Calu3 (cell line): Measurements from ENCODE around the gene ARHGEF10L. TPM values are rescaled to one million over a fixed set of nuclear protein-coding genes. Genes with fewer than 3 reads are reported as not detected.

Experiments used
- BruUV-seq: library from RNA; stranded (reverse); fragments of 400-500 nt; replicated peaks from 2 replicates; lab custom pipeline; 2021; lab: Mats Ljungman, UMichigan
- CTCF ChIA-PET: fragments of 300-600 bp; sonication (Branson Sonifier 250); formaldehyde crosslinking; loops from one replicate; lab custom pipeline; 2022; ENCODE audit warnings: antibody characterized with exemption; lab: Charles Lee
- DNase-seq: peaks from one replicate; pipeline ENCODE4 v3.0.0; 2022
- H3K27ac Mint-ChIP-seq: one replicate; pipeline ENCODE4 v1.8.0; 2022; ENCODE audit warnings: mixed read lengths; ENCODE audit not compliant: unreplicated experiment
- H3K27me3 Mint-ChIP-seq: one replicate; pipeline ENCODE4 v1.8.0; 2022; ENCODE audit warnings: mixed read lengths; ENCODE audit not compliant: unreplicated experiment
- H3K36me3 Mint-ChIP-seq: one replicate; pipeline ENCODE4 v1.8.0; 2022; ENCODE audit warnings: mild to moderate bottlenecking, moderate library complexity, mixed read lengths; ENCODE audit not compliant: insufficient read depth, unreplicated experiment
- H3K4me1 Mint-ChIP-seq: one replicate; pipeline ENCODE4 v1.8.0; 2022; ENCODE audit warnings: mild to moderate bottlenecking, low read depth, mixed read lengths; ENCODE audit not compliant: unreplicated experiment
- H3K4me3 Mint-ChIP-seq: one replicate; pipeline ENCODE4 v1.8.0; 2022; ENCODE audit warnings: mild to moderate bottlenecking, low read depth, moderate library complexity, mixed read lengths; ENCODE audit not compliant: unreplicated experiment
- H3K9me3 Mint-ChIP-seq: one replicate; pipeline ENCODE4 v1.8.0; 2022; ENCODE audit warnings: low read depth, mixed read lengths; ENCODE audit not compliant: unreplicated experiment
- intact Hi-C: fragments of 100-400 bp; cut with micrococcal nuclease; formaldehyde crosslinking; loops from one replicate; pipeline ENCODE4 v1.10.0; 2022; ENCODE audit not compliant: unreplicated experiment
- total RNA-seq: library from RNA; stranded (reverse); gene quantifications from 2 replicates; pipeline ENCODE4 v1.2.3, GENCODE V29; 2022
- TF ChIP-seq, protein P1 (sequence below): fragments of 200-600 bp; IDR thresholded peaks from one replicate; pipeline ENCODE4 v1.8.0; 2022; ENCODE audit warnings: antibody characterized with exemption; ENCODE audit not compliant: unreplicated experiment

Gene ARHGEF10L
- total RNA-seq, 1 experiment from 2014 or later, result 20.1 TPM

DNA sequence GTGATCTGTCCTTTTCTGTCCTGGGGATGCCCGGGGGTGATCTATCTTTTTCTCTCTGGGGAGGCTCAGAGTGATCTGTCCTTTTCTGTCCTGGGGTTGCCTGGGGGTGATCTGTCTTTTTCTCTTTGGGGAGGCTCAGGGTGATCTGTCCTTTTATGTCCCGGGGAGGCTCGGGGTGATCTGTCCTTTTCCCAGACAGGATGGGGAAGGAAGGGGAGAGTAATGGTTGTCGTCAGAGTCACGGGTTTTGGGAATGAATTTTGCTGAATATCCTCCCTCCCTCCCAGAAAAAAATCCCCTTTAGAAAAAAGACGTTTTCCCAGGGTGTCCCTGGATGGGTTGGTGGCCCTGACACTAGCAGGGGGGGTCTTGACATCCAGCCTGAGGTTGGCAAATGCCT lies 91.5 kb downstream of the ARHGEF10L start:
- TF ChIP-seq, protein P1, sequence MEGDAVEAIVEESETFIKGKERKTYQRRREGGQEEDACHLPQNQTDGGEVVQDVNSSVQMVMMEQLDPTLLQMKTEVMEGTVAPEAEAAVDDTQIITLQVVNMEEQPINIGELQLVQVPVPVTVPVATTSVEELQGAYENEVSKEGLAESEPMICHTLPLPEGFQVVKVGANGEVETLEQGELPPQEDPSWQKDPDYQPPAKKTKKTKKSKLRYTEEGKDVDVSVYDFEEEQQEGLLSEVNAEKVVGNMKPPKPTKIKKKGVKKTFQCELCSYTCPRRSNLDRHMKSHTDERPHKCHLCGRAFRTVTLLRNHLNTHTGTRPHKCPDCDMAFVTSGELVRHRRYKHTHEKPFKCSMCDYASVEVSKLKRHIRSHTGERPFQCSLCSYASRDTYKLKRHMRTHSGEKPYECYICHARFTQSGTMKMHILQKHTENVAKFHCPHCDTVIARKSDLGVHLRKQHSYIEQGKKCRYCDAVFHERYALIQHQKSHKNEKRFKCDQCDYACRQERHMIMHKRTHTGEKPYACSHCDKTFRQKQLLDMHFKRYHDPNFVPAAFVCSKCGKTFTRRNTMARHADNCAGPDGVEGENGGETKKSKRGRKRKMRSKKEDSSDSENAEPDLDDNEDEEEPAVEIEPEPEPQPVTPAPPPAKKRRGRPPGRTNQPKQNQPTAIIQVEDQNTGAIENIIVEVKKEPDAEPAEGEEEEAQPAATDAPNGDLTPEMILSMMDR, result no peak
- no peaks in the 10 kb centered on the region for H3K9me3 Mint-ChIP-seq
- H3K4me1 Mint-ChIP-seq, result no peaks in the 10 kb centered on the region
- BruUV-seq, result no TSS peak
- peaks cover 4% of the 10 kb centered on the region for H3K36me3 Mint-ChIP-seq
- no peak overlapping the region for H3K4me3 Mint-ChIP-seq
- CTCF ChIA-PET, result no interaction called here
- no peaks in the 10 kb centered on the region for H3K27me3 Mint-ChIP-seq
- no peak for DNase-seq
- intact Hi-C loops, result no loop called here
- H3K27ac Mint-ChIP-seq, result no peak overlapping the region

DNA sequence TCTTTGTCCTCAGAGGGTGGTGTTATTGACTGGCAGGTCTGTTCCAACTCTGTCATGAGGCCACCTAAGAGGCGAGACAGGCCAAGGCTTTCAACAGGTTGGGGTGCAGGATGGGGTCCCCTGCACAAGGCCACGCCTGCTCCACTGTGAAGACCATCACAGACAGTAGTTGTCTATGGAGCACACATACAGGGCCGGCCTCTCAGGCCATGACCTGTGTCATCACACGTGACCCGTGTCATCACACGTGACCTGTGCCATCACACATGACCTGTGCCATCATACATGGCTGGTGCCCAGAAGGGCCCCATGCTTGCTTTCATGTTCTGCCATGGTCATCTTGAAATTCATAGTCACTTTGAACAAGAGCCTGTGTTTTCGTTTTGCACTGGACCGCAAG lies 91.9 kb downstream of the ARHGEF10L start:
- Mint-ChIP-seq H3K4me3 (no peak overlapping the region), H3K9me3 (no peaks in the 10 kb centered on the region), H3K27ac (no peak overlapping the region), H3K36me3 (peaks cover 4% of the 10 kb centered on the region), H3K27me3 (no peaks in the 10 kb centered on the region), H3K4me1 (no peaks in the 10 kb centered on the region)
- TF ChIP-seq, protein P1, result no peak
- BruUV-seq, result no TSS peak
- CTCF ChIA-PET, result no interaction called here
- intact Hi-C loops, result no loop called here
- no peak for DNase-seq

DNA sequence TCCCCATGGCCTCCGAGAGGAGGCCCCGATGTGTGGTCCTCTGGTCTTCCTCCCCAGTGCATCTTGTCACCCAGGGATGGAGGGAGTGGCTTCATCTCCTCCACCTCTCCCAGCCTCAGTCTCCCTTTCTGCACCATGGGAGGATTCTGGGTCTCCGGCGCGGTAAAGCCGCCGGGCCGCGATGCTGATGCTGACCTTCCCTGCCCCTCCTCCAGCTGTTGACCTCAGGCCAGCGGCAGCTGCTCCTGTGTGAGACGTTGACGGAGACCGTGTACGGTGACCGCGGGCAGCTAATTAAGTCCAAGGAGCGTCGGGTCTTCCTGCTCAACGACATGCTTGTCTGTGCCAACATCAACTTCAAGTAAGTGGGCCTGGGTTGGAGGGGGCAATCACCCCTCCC lies 92.6 kb downstream of the ARHGEF10L start:
- H3K27me3 Mint-ChIP-seq, result no peaks in the 10 kb centered on the region

DNA sequence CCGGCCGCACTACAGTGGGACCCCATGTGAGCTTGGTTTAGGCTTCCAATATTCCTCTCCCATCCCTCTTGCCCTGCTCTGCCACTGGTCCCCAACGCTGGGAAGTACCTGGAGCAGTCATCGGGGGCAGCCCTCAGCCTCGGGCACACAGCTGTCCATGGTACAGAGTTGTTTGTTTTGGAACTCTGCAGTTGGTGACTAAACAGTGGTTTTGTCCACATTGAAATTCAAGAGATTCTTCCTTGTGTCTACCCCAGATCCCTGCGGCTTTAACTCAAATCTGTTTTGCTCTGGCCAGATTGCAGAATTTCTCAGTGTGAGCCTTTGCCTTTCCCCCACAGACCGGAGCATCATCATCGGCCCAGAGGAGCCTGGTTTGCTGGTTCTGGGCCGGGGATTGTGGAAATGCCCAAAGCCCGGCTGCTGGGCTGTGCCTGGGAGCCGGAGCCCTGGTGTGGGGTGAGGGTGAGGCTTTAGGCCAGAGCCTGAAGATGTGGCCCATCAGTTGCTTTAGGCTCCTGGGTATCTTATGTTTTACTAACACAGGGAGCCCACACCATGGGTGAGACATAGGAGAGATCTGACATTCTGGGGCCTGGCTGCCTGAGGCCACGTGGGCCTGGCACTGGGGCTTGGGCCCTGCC lies 93.2 kb downstream of the ARHGEF10L start:
- TF ChIP-seq, protein P1, result no peak
- Mint-ChIP-seq H3K27me3 (no peaks in the 10 kb centered on the region), H3K4me3 (no peak overlapping the region), H3K27ac (no peak overlapping the region), H3K4me1 (no peaks in the 10 kb centered on the region), H3K36me3 (peaks cover 9% of the 10 kb centered on the region), H3K9me3 (no peaks in the 10 kb centered on the region)
- intact Hi-C loops, result no loop called here
- no peak for DNase-seq
- CTCF ChIA-PET, result no interaction called here
- no TSS peak for BruUV-seq

More for the DNA sequence above, 92.6 kb downstream of the ARHGEF10L start:
- Mint-ChIP-seq H3K36me3 (peaks cover 9% of the 10 kb centered on the region), H3K4me1 (no peaks in the 10 kb centered on the region), H3K4me3 (no peak overlapping the region), H3K27ac (no peak overlapping the region), H3K9me3 (no peaks in the 10 kb centered on the region)
- TF ChIP-seq, protein P1, result no peak
- intact Hi-C loops, result no loop called here
- no peak for DNase-seq
- BruUV-seq, result no TSS peak
- CTCF ChIA-PET, result no interaction called here
